ENCODE results near the gene HOXA13. TPM values are rescaled to one million over a fixed set of nuclear protein-coding genes. Genes with fewer than 3 reads are reported as not detected.

HOXA13 gene
- total RNA-seq, 1 experiment from 2014 or later: not detected

DNA sequence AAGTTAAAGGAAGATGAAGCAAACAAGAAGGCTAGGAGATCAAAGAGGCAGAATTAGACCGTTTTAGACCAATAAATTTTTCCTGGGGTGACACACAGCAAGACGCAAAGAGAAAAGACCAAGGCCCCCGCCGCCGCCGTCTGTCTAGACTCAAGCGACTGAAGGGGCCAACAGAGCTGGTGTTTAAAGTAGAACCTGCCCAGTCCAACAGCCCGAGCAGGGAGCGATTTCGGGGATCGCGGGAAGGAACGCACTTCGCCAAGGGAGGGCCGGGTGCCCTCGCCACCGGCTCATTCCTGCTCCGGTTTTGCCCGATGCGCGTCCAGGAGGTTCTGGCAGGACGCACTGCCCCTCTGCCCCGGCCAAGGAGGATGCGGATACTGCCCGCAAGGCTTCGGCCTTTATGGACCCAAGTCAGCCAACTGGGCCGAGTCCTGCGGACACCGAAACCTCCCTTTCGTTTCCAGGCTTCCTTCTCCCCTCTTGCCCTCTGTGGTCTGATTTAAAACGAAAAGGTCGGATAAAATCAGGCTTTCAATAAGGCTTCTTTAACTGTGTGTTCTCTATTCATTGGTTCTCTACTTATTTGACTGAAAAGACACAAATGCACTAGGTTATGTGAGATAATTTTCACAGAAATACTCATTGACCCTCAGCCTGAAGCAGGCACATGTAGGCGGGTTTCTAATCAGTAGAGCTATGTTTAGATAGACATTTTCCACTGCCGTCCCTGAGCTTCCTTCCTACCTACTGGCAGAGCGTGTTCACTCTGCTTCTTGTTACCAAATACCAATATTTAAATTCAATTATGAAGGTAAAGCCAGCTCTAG is 41.2 kb downstream of the HOXA13 start:
- Histone ChIP-seq H3K4me2 (ENCODE audit: insufficient read depth, insufficient read length, low read length) (no peak overlapping the region), H3K56ac (ENCODE audit: insufficient read length, low read depth, low read length) (no peak overlapping the region), H3K9me3 (ENCODE audit: control insufficient read depth, low read depth, low read length) (no peaks in the 10 kb centered on the region), H3K14ac (ENCODE audit: insufficient read depth, low read length) (no peak overlapping the region), H4K5ac (ENCODE audit: insufficient read length, low read depth, low read length) (no peak overlapping the region), H4K91ac (ENCODE audit: insufficient read length, low read depth, low read length) (no peak overlapping the region), H2BK5ac (ENCODE audit: insufficient read length, low read length) (no peak overlapping the region), H2BK12ac (ENCODE audit: insufficient read length, low read depth, low read length) (no peak overlapping the region), H3K27ac (ENCODE audit: insufficient read length, low read depth, low read length) (no peak overlapping the region), H3K23ac (ENCODE audit: insufficient read length, low read depth, low read length) (no peak overlapping the region), H3K9ac (ENCODE audit: extremely low read depth, insufficient read length, low read length) (no peak overlapping the region), H3K79me1 (ENCODE audit: insufficient read depth, low read depth, low read length, poor library complexity, severe bottlenecking) (no peaks in the 10 kb centered on the region), H2BK20ac (ENCODE audit: low read depth, low read length, poor library complexity, severe bottlenecking) (no peak overlapping the region), H3K18ac (ENCODE audit: insufficient read length, low read depth, low read length) (no peak overlapping the region), H4K20me1 (ENCODE audit: control insufficient read depth, insufficient read depth, insufficient read length) (no peaks in the 10 kb centered on the region), H3K79me2 (ENCODE audit: insufficient read depth, low read length) (no peaks in the 10 kb centered on the region), H3K27me3 (ENCODE audit: insufficient read depth, low read length) (peaks cover 97% of the 10 kb centered on the region), H2AFZ (ENCODE audit: low read length) (no peak overlapping the region), H3K23me2 (ENCODE audit: insufficient read length, low read depth, low read length, poor library complexity, severe bottlenecking) (no peaks in the 10 kb centered on the region), H2BK120ac (ENCODE audit: low read depth, low read length, poor library complexity, severe bottlenecking) (no peak overlapping the region), H3K4me1 (ENCODE audit: insufficient read depth, low read length) (no peaks in the 10 kb centered on the region), H4K8ac (replicated peaks; ENCODE audit: insufficient read length, low read depth, low read length) (no peak overlapping the region), H3K4ac (ENCODE audit: low read depth, low read length) (no peak overlapping the region), H2BK15ac (ENCODE audit: low read depth, low read length) (no peak overlapping the region), H2AK5ac (ENCODE audit: insufficient read length, low read length) (no peak overlapping the region), H3T11ph (ENCODE audit: low read length) (no peak overlapping the region)
- no CpG with 5 or more reads among the region's 35 CpGs for WGBS (ENCODE audit: extremely low coverage, insufficient read length, low lambda C conversion rate)
- peak; percentile 28 for DNase-seq
- TF ChIP-seq, protein P1, sequence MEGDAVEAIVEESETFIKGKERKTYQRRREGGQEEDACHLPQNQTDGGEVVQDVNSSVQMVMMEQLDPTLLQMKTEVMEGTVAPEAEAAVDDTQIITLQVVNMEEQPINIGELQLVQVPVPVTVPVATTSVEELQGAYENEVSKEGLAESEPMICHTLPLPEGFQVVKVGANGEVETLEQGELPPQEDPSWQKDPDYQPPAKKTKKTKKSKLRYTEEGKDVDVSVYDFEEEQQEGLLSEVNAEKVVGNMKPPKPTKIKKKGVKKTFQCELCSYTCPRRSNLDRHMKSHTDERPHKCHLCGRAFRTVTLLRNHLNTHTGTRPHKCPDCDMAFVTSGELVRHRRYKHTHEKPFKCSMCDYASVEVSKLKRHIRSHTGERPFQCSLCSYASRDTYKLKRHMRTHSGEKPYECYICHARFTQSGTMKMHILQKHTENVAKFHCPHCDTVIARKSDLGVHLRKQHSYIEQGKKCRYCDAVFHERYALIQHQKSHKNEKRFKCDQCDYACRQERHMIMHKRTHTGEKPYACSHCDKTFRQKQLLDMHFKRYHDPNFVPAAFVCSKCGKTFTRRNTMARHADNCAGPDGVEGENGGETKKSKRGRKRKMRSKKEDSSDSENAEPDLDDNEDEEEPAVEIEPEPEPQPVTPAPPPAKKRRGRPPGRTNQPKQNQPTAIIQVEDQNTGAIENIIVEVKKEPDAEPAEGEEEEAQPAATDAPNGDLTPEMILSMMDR (conservative IDR thresholded peaks at IDR 0.05): no peak
- H3K27ac Mint-ChIP-seq: no peak overlapping the region; a peak in 1 of 7 replicates
- peaks cover 0 to 6% (median 0%) of the 10 kb centered on the region in 3 experiments; a peak in 3 of 7 replicates for H3K36me3 Mint-ChIP-seq (ENCODE audit: insufficient read depth in 1 of 3, low read depth in 3 of 3)
- no peak overlapping the region for H3K4me3 Mint-ChIP-seq
- H3K4me1 Mint-ChIP-seq: peaks cover 3 to 11% of the 10 kb centered on the region in 2 experiments; a peak in 3 of 4 replicates
- peaks cover 98% of the 10 kb centered on the region for H3K27me3 Mint-ChIP-seq (ENCODE audit: low read depth)
- peaks cover 13 to 19% of the 10 kb centered on the region in 2 experiments for H3K9me3 Mint-ChIP-seq

Data from H9 (cell line).